ENCODE data around the gene TRAIP. TPM values are rescaled to one million over a fixed set of nuclear protein-coding genes. Genes with fewer than 3 reads are reported as not detected.

TRAIP gene
- total RNA-seq, 1 experiment from 2014 or later: 28.0 TPM

DNA sequence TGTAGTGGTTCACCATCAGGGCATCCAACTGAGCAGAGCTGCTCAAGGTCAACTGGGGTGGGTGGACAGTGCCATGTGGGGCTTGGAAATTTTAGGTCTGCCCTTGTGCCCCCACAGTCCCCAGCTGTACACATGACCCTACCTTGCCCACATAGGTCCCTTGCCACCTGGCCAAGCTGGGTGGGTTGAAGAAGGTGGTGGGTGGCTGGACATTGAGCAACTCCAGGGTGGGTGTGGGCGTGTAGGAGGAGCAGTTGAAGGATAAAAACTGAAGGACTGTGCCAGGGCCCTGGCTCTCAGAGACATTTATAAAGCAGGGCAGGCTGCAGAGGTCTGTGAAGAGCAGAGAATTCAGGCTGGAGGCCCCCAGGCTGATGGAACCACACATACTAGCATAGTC is 57.3 kb downstream of the TRAIP start:
- H3K36me3 ChIP-seq (ENCODE audit: control insufficient read depth, insufficient read depth, low read length): no peaks in the 10 kb centered on the region
- BruUV-seq (replicated peaks): no TSS peak
- H3K9me3 Mint-ChIP-seq (ENCODE audit: unreplicated experiment): no peaks in the 10 kb centered on the region
- ChIA-PET POLR2A (no interaction called here), CTCF (interaction anchor here (1.0 kb wide), 1 partner anchor 40 kb away, joined by 3 read pairs; no protein-coding TSS in a partner anchor)
- H3K27me3 ChIP-seq (replicated peaks; ENCODE audit: control insufficient read depth, insufficient read depth, low read length): no peaks in the 10 kb centered on the region
- H3K4me1 Mint-ChIP-seq (ENCODE audit: low read depth, unreplicated experiment): peaks cover 16% of the 10 kb centered on the region
- peaks cover 2% of the 10 kb centered on the region for H3K27me3 Mint-ChIP-seq (ENCODE audit: insufficient read depth, unreplicated experiment)
- DNase-seq: no peak
- H3K9me3 ChIP-seq: no peaks in the 10 kb centered on the region
- no peak overlapping the region for H3K4me3 Mint-ChIP-seq (ENCODE audit: unreplicated experiment)
- intact Hi-C loops (cut with micrococcal nuclease; ENCODE audit: unreplicated experiment): no loop called here
- peaks cover 5% of the 10 kb centered on the region for H3K36me3 Mint-ChIP-seq (ENCODE audit: insufficient read depth, unreplicated experiment)
- no peak overlapping the region for H3K27ac Mint-ChIP-seq (ENCODE audit: unreplicated experiment)
- H3K4me3 ChIP-seq (ENCODE audit: low read depth, low read length): no peak overlapping the region
- TF ChIP-seq, protein P1, sequence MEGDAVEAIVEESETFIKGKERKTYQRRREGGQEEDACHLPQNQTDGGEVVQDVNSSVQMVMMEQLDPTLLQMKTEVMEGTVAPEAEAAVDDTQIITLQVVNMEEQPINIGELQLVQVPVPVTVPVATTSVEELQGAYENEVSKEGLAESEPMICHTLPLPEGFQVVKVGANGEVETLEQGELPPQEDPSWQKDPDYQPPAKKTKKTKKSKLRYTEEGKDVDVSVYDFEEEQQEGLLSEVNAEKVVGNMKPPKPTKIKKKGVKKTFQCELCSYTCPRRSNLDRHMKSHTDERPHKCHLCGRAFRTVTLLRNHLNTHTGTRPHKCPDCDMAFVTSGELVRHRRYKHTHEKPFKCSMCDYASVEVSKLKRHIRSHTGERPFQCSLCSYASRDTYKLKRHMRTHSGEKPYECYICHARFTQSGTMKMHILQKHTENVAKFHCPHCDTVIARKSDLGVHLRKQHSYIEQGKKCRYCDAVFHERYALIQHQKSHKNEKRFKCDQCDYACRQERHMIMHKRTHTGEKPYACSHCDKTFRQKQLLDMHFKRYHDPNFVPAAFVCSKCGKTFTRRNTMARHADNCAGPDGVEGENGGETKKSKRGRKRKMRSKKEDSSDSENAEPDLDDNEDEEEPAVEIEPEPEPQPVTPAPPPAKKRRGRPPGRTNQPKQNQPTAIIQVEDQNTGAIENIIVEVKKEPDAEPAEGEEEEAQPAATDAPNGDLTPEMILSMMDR (IDR thresholded peaks at IDR 0.05; ENCODE audit: insufficient read depth in 1 of 2, low read depth in 1 of 2, low read length in 1 of 2, severe bottlenecking in 1 of 2, unreplicated experiment in 1 of 2): no peak
- H3K4me1 ChIP-seq: no peaks in the 10 kb centered on the region

DNA sequence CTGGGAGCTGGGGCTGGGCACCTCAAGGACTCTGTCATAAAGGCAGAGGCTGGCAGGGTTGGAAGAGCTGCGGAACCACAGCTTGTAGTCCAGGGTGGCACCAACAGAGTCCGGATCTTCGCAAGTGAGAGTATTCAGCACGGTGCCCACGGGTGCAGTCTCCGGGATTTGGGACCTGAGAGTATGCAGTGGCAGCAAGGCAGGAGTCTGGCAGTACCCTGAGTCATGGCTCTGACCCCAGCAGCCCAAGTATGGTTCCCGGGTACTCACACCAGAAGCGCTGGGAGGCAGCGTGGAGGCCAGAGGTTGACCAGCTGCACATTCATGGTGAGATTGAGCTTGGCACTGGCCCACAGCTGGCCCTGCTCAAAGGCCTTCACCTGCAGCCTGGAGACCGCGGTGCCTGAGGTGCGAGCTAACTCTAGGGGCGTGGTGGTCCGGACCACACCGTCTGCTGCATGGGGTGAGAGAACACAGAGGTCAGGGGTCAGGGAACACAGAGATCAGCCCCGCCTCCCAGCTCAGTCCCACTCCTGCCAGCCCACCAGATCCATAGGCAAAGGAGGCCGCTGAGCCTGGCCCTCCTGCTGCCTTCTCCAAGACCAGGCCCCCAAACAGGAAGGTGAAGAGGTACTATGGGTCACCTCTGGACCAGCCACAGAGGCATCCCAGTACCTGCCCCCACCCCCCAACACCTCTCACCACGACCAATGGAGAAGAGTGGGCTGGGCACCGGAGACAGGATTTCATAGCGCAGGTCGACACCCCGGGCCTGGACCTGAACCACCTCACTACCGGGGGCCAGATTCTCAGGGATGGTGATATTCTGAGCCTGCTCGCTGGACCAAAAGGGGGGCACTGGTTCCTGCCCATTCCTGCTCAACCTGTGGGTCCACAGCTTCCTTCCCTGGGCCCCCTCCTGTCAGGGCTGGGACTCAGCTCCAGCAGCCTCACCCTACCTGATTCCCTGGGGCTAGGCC is 61.1 kb downstream of the TRAIP start:
- Mint-ChIP-seq H3K4me3 (ENCODE audit: unreplicated experiment) (no peak overlapping the region), H3K27ac (ENCODE audit: unreplicated experiment) (no peak overlapping the region), H3K4me1 (ENCODE audit: low read depth, unreplicated experiment) (no peaks in the 10 kb centered on the region), H3K9me3 (ENCODE audit: unreplicated experiment) (no peaks in the 10 kb centered on the region), H3K36me3 (ENCODE audit: insufficient read depth, unreplicated experiment) (no peaks in the 10 kb centered on the region), H3K27me3 (ENCODE audit: insufficient read depth, unreplicated experiment) (no peaks in the 10 kb centered on the region)
- Histone ChIP-seq H3K4me1 (no peaks in the 10 kb centered on the region), H3K9me3 (no peaks in the 10 kb centered on the region), H3K4me3 (ENCODE audit: low read depth, low read length) (no peak overlapping the region), H3K27me3 (replicated peaks; ENCODE audit: control insufficient read depth, insufficient read depth, low read length) (no peaks in the 10 kb centered on the region), H3K36me3 (ENCODE audit: control insufficient read depth, insufficient read depth, low read length) (no peaks in the 10 kb centered on the region)
- no peak for DNase-seq
- BruUV-seq (replicated peaks): no TSS peak
- intact Hi-C loops (cut with micrococcal nuclease; ENCODE audit: unreplicated experiment): no loop called here
- CTCF ChIA-PET: interaction anchor here (0.6 to 0.7 kb wide), 2 partner anchors 37 to 134 kb away, joined by 5 to 6 read pairs; no protein-coding TSS in a partner anchor
- TF ChIP-seq, protein P1 (IDR thresholded peaks at IDR 0.05; ENCODE audit: insufficient read depth in 1 of 2, low read depth in 1 of 2, low read length in 1 of 2, severe bottlenecking in 1 of 2, unreplicated experiment in 1 of 2): no peak
- POLR2A ChIA-PET: no interaction called here

DNA sequence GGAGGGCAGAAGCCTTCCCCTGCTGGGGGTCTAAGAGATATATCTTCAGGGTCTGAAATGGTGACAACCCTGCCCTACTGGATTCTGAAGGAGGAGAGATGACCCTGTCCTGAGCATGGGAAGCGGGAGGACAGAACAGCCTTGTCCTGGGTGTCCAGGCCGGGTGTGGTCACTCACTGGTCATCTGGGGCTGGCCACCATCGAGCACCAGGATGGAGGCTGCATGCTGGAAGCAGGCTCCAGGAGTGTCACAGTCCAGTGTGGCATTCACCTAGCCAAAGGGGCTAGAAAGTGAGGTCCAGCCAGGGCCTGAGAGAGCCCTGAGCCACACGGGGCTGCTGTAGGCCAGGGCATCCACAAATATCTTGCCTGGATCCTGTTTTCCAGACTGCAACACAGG is 61.9 kb downstream of the TRAIP start:
- Mint-ChIP-seq H3K4me3 (ENCODE audit: unreplicated experiment) (no peak overlapping the region), H3K9me3 (ENCODE audit: unreplicated experiment) (no peaks in the 10 kb centered on the region), H3K4me1 (ENCODE audit: low read depth, unreplicated experiment) (no peaks in the 10 kb centered on the region), H3K27ac (ENCODE audit: unreplicated experiment) (no peak overlapping the region), H3K27me3 (ENCODE audit: insufficient read depth, unreplicated experiment) (no peaks in the 10 kb centered on the region), H3K36me3 (ENCODE audit: insufficient read depth, unreplicated experiment) (no peaks in the 10 kb centered on the region)
- H3K27me3 ChIP-seq (replicated peaks; ENCODE audit: control insufficient read depth, insufficient read depth, low read length): no peaks in the 10 kb centered on the region
- no peak overlapping the region for H3K4me3 ChIP-seq (ENCODE audit: low read depth, low read length)
- no TSS peak for BruUV-seq (replicated peaks)
- 0 out of 2 replicates have a peak, but pooled peaks cover 3% of the 10 kb centered on the region for H3K4me1 ChIP-seq
- TF ChIP-seq, protein P1 (IDR thresholded peaks at IDR 0.05; ENCODE audit: insufficient read depth in 1 of 2, low read depth in 1 of 2, low read length in 1 of 2, severe bottlenecking in 1 of 2, unreplicated experiment in 1 of 2): no peak
- no peaks in the 10 kb centered on the region for H3K36me3 ChIP-seq (ENCODE audit: control insufficient read depth, insufficient read depth, low read length)
- CTCF ChIA-PET: interaction anchor here (0.6 kb wide), 1 partner anchor 135 kb away, joined by 6 read pairs; no protein-coding TSS in a partner anchor
- intact Hi-C loops (cut with micrococcal nuclease; ENCODE audit: unreplicated experiment): no loop called here
- POLR2A ChIA-PET: no interaction called here
- no peaks in the 10 kb centered on the region for H3K9me3 ChIP-seq
- DNase-seq: no peak
